HG02885 (cell line): ENCODE data around the gene BICDL1.

Experiments
- ATAC-seq: cut with Tn5 transposase; IDR thresholded peaks from one replicate; pipeline ENCODE4 v1.9.1; 2021; ENCODE audit warnings: mild to moderate bottlenecking; ENCODE audit not compliant: unreplicated experiment, poor library complexity

Gene BICDL1

GRCh38 chr12:120142231-120142877 lies 153.3 kb downstream of the BICDL1 start:
- no peak for ATAC-seq
